Measurements from ENCODE around the gene VANGL2.

VANGL2 gene

DNA sequence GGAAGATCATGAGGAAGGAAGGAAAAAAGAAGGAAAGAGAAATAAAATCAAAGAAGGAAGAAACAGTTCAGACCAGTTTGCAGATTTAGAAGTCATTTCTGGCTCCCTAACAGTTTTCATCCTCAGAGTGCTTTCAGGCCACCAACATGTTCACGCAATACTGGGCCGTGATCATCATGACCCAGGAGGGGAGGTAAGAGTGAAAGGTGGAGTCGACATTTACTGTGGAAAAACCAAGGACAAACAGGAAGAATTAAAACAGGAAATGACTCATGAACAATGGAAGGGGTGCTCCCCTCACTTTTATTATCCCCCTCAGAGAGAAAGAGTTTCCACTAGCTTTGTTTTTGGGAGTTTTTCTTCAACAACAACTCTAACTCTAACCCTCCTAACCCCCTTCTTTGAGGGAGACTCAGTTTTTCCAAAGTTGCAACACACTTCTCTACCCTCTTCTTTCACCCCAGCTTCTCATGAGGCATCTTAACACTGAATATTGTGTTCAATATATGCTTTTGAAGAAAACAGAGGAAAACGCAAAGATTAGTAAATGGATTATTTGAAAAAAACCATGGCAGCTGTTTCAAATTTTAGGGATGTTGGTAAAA is 60.4 kb downstream of the VANGL2 start:
- DNase-seq (ENCODE audit: low spot score) = no peak

- no peak for DNase-seq (ENCODE audit: low spot score)
These were observed 64.8 kb downstream of the VANGL2 start for GRCh38 chr1:160465123-160465522.

- no peak for DNase-seq (ENCODE audit: low spot score)
These were observed 66.6 kb downstream of the VANGL2 start for GRCh38 chr1:160466961-160467360.

GRCh38 chr1:160467576-160467975 is 67.2 kb downstream of the VANGL2 start:
- DNase-seq (ENCODE audit: low spot score) = no peak

DNA sequence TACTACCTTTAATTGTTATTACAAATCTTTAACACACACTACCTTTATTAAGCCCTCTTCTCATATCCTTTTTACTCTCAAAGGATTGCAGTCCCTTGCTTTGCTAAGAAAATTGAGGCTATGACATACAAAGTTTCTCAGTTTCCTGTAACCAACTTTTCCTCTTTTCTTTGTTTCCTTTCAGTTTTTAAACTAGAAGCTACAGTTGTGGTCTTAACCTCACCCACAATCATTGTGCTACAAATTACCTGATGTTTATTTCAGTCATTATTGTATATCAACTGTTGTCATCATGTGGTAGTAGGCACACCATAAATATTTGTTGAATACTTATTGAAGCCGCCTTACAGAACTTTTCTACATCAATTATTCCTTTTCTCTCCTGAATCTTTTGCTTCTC is 70.9 kb downstream of the VANGL2 start:
- no peak for DNase-seq (ENCODE audit: low spot score)

GRCh38 chr1:160472112-160472511 is 71.7 kb downstream of the VANGL2 start:
- no peak for DNase-seq (ENCODE audit: low spot score)

- DNase-seq (ENCODE audit: low spot score) = no peak
These were observed 74.3 kb downstream of the VANGL2 start for GRCh38 chr1:160474392-160475242.
